B cell (primary cell): ENCODE measurements around the gene TRANK1. TPM values are rescaled to one million over a fixed set of nuclear protein-coding genes. Genes with fewer than 3 reads are reported as not detected.
A peak's percentile ranks its signal among the peaks of the same experiment; 100 is the strongest.
"Not testable (repeated sequence)": the region's sequence is repeated elsewhere in the genome, so short reads cannot be mapped to it uniquely, and the experiment has no call there.

Experiments
- ATAC-seq: fragments of 200-7000 bp; cut with Tn5 transposase; one replicate; pipeline ENCODE4 v1.10.0; 2021; ENCODE audit warnings: low read depth, mild to moderate bottlenecking, moderate number of reproducible peaks, moderate library complexity
- CTCF ChIA-PET: fragments of 350-600 bp; sonication (Branson Sonifier 250); formaldehyde crosslinking; loops from one replicate; lab custom pipeline; 2021; ENCODE audit warnings: antibody characterized with exemption, inconsistent platforms; lab: Charles Lee
- POLR2A ChIA-PET: fragments of 350-600 bp; sonication (Branson Sonifier 250); formaldehyde crosslinking; loops from one replicate; lab custom pipeline; 2021; ENCODE audit warnings: antibody characterized with exemption; lab: Charles Lee
- DNase-seq: peaks from one replicate; pipeline ENCODE4 v3.0.0; 2013
- H2AFZ ChIP-seq: 2 replicates; pipeline ENCODE4 v1.6.1; 2012; ENCODE audit warnings: mild to moderate bottlenecking, low read depth, low read length; ENCODE audit not compliant: insufficient read depth, poor library complexity, severe bottlenecking
- H3K27ac ChIP-seq, 2 donors: 1 replicate in 1 of 2; 2 replicates in 1 of 2; pipeline ENCODE4 v1.5.1; 2012 to 2013; ENCODE audit warnings: low read length in 2 of 2, mild to moderate bottlenecking in 2 of 2, moderate library complexity in 1 of 2
- H3K27me3 ChIP-seq, 4 experiments: fragments of 200-600 bp in 1 of 4; sonication (generic) in 1 of 4; replicated peaks in 1 of 4; 1 replicate in 2 of 4; 2 replicates in 2 of 4; pipeline versions ENCODE4 v1.6.1 to v1.7.0; 2013 to 2016; ENCODE audit warnings: low read length in 3 of 4, mild to moderate bottlenecking in 2 of 4, mixed read lengths in 1 of 4, moderate library complexity in 1 of 4; ENCODE audit not compliant: insufficient read depth in 4 of 4, control insufficient read depth in 3 of 4; ENCODE audit errors: control extremely low read depth in 1 of 4
- H3K36me3 ChIP-seq, 2 experiments: replicated peaks in 1 of 2; 1 replicate in 1 of 2; 2 replicates in 1 of 2; pipeline versions ENCODE4 v1.6.1 to v1.7.1; 2013; ENCODE audit warnings: low read length in 1 of 2; ENCODE audit not compliant: insufficient read depth in 2 of 2, control insufficient read depth in 1 of 2; ENCODE audit errors: control extremely low read depth in 1 of 2, extremely low read depth in 1 of 2
- H3K4me1 ChIP-seq, 2 donors: fragments of 200-600 bp in 1 of 2; sonication (generic) in 1 of 2; 1 replicate in 1 of 2; 2 replicates in 1 of 2; pipeline versions ENCODE4 v1.5.1 to v1.6.1; 2013 to 2017; ENCODE audit warnings: low read length in 2 of 2; ENCODE audit not compliant: control insufficient read depth in 2 of 2, insufficient read depth in 2 of 2
- H3K4me2 ChIP-seq: replicated peaks from 2 replicates; pipeline ENCODE3; 2012; ENCODE audit warnings: mild to moderate bottlenecking, low read depth, low read length; ENCODE audit not compliant: poor library complexity, severe bottlenecking
- H3K4me3 ChIP-seq, 5 experiments: fragments of 200-600 bp in 1 of 5; sonication (generic) in 1 of 5; 1 replicate in 3 of 5; 2 replicates in 2 of 5; pipeline versions ENCODE4 v1.5.1 to v1.7.0; 2011 to 2016; ENCODE audit warnings: low read length in 4 of 5, mild to moderate bottlenecking in 4 of 5, low read depth in 2 of 5, control low read depth in 1 of 5, moderate library complexity in 1 of 5; ENCODE audit not compliant: insufficient read depth in 1 of 5; ENCODE audit errors: control extremely low read depth in 1 of 5, extremely low read depth in 1 of 5
- H3K79me2 ChIP-seq: fragments of 200-600 bp; sonication (generic); one replicate; pipeline ENCODE4 v1.6.0; 2016; ENCODE audit warnings: low read length; ENCODE audit not compliant: control insufficient read depth, insufficient read depth
- H3K9ac ChIP-seq: fragments of 200-600 bp; sonication (generic); 2 replicates; pipeline ENCODE4 v1.6.1; 2017; ENCODE audit warnings: mild to moderate bottlenecking, low read length, moderate library complexity
- H3K9me3 ChIP-seq, 3 donors: one replicate each; pipeline versions ENCODE4 v1.6.1 to v1.7.1; 2013; ENCODE audit warnings: low read length in 2 of 3; ENCODE audit not compliant: control insufficient read depth in 2 of 3, insufficient read depth in 1 of 3; ENCODE audit errors: control extremely low read depth in 1 of 3
- H4K20me1 ChIP-seq: 2 replicates; pipeline ENCODE4 v1.6.0; 2012; ENCODE audit warnings: mild to moderate bottlenecking, low read length; ENCODE audit not compliant: insufficient read depth, control insufficient read depth, poor library complexity, severe bottlenecking
- H3K27ac Mint-ChIP-seq: one replicate; pipeline ENCODE4 v1.8.0; 2021; ENCODE audit warnings: mixed read lengths
- H3K27me3 Mint-ChIP-seq: one replicate; pipeline ENCODE4 v1.8.0; 2021; ENCODE audit warnings: mixed read lengths
- H3K4me1 Mint-ChIP-seq: one replicate; pipeline ENCODE4 v1.8.0; 2021; ENCODE audit warnings: mixed read lengths
- H3K4me3 Mint-ChIP-seq: one replicate; pipeline ENCODE4 v1.8.0; 2021; ENCODE audit warnings: mixed read lengths
- H3K9me3 Mint-ChIP-seq: one replicate; pipeline ENCODE4 v1.8.0; 2022; ENCODE audit warnings: mixed read lengths; ENCODE audit not compliant: insufficient read depth
- EZH2 ChIP-seq: IDR thresholded peaks from 2 replicates; pipeline ENCODE4 v1.6.1; 2012; ENCODE audit warnings: borderline replicate concordance, low read depth, mild to moderate bottlenecking, moderate library complexity, low read length; ENCODE audit not compliant: insufficient read depth, poor library complexity, severe bottlenecking
- WGBS: methylation state at CpG from one replicate; pipeline ENCODE4 v1.1.5; 2013; ENCODE audit warnings: missing lambda C conversion rate; ENCODE audit not compliant: insufficient coverage; 5-methylcytosine and 5-hydroxymethylcytosine counted together
- intact Hi-C: fragments of 100-400 bp; cut with micrococcal nuclease; formaldehyde crosslinking; loops from one replicate; pipeline ENCODE4 v1.10.0; 2022
- polyA plus RNA-seq: library from polyadenylated mRNA; depleted of rRNA; stranded (reverse); fragments of >200 nt; gene quantifications from 2 replicates; pipeline ENCODE4 v1.2.3, GENCODE V29; 2012
- total RNA-seq, 2 donors: library from RNA; stranded (reverse); fragments of 120-200 nt in 1 of 2; gene quantifications; 1 replicate in 1 of 2; 2 replicates in 1 of 2; pipeline versions ENCODE4 v1.2.3 to v1.2.4, GENCODE V29; 2013 to 2022
- TF ChIP-seq, protein P1 (sequence below): fragments of 200-600 bp; IDR thresholded peaks from one replicate; pipeline ENCODE4 v1.8.0; 2022; ENCODE audit warnings: antibody characterized with exemption, mild to moderate bottlenecking

The TRANK1 gene
- total and polyA plus RNA-seq, 2 donors (not counting 1 experiment from before 2014, with no cell fraction given): 20.8 to 147 TPM

DNA sequence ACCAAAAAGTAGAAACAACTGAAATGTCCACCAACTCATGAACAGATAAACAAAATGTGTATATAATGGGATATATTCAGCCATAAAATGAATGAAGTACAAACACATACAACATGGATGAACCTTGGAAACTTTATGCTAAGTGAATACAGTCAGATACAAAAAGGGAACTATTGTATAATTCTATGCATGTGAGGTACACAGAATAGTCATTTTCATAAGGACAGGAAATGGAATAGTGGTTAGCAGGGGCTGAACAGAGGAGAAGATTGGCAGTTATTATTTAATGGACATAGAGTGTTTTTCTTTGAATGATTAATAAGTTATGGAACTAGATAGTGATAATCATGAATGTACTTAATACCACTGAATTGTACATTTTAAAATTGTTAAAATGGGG, 20.0 kb upstream of the TRANK1 start:
- H3K4me2 ChIP-seq: peak overlapping the region; percentile 0
- peaks cover 19 to 24% of the 10 kb centered on the region in 2 donors for H3K4me1 ChIP-seq
- ATAC-seq: no peak
- intact Hi-C loops: no loop called here
- H3K27me3 ChIP-seq: no peaks in the 10 kb centered on the region
- H3K4me3 ChIP-seq: no peak overlapping the region
- H4K20me1 ChIP-seq: no peaks in the 10 kb centered on the region
- H3K9ac ChIP-seq: no peak overlapping the region
- peaks cover 24% of the 10 kb centered on the region for H3K4me1 Mint-ChIP-seq
- H3K27ac ChIP-seq: no peak overlapping the region
- peak overlapping the region; percentile 0 for H3K27ac Mint-ChIP-seq
- H3K9me3 ChIP-seq: no peaks in the 10 kb centered on the region
- TF ChIP-seq, protein P1, sequence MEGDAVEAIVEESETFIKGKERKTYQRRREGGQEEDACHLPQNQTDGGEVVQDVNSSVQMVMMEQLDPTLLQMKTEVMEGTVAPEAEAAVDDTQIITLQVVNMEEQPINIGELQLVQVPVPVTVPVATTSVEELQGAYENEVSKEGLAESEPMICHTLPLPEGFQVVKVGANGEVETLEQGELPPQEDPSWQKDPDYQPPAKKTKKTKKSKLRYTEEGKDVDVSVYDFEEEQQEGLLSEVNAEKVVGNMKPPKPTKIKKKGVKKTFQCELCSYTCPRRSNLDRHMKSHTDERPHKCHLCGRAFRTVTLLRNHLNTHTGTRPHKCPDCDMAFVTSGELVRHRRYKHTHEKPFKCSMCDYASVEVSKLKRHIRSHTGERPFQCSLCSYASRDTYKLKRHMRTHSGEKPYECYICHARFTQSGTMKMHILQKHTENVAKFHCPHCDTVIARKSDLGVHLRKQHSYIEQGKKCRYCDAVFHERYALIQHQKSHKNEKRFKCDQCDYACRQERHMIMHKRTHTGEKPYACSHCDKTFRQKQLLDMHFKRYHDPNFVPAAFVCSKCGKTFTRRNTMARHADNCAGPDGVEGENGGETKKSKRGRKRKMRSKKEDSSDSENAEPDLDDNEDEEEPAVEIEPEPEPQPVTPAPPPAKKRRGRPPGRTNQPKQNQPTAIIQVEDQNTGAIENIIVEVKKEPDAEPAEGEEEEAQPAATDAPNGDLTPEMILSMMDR: no peak
- TF ChIP-seq EZH2: no peak
- ChIA-PET CTCF (interaction anchor here (0.6 kb wide), 1 partner anchor 92 kb away, joined by 3 read pairs; no protein-coding TSS in a partner anchor), POLR2A (no interaction called here)
- H3K79me2 ChIP-seq: no peaks in the 10 kb centered on the region
- no peaks in the 10 kb centered on the region for H3K36me3 ChIP-seq
- no peak overlapping the region for H3K4me3 Mint-ChIP-seq
- H3K9me3 Mint-ChIP-seq: no peaks in the 10 kb centered on the region
- no peaks in the 10 kb centered on the region for H3K27me3 Mint-ChIP-seq
- H2AFZ ChIP-seq: no peak overlapping the region
- DNase-seq: peak; percentile 23

DNA sequence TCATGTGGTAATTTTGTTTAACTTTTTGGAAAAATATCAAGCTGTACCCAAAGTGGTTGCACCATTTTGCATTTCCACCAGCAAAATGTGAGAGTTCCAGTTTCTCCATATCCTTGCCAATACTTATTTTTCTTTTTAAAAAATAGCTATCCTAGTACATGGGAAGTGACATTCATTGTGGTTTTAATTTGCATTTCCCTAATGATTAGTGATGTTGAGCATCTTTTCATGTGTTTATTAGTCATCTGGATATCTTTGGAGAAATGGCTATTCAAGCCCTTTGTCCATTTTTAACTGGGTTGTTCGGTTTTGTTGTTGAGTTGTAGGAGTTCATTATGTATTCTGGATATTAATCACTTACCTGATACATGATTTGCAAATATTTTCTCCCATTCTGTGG, 19.5 kb upstream of the TRANK1 start:
- Histone ChIP-seq H3K27me3 (no peaks in the 10 kb centered on the region), H3K4me2 (no peak overlapping the region), H3K36me3 (no peaks in the 10 kb centered on the region), H4K20me1 (no peaks in the 10 kb centered on the region), H3K9ac (no peak overlapping the region), H3K4me1 (peaks cover 14 to 20% of the 10 kb centered on the region in 2 donors), H3K9me3 (no peaks in the 10 kb centered on the region), H3K79me2 (no peaks in the 10 kb centered on the region), H3K27ac (no peak overlapping the region), H3K4me3 (no peak overlapping the region), H2AFZ (no peak overlapping the region)
- Mint-ChIP-seq H3K27me3 (no peaks in the 10 kb centered on the region), H3K9me3 (no peaks in the 10 kb centered on the region), H3K4me1 (peaks cover 20% of the 10 kb centered on the region), H3K4me3 (no peak overlapping the region), H3K27ac (no peak overlapping the region)
- DNase-seq (no peak), ATAC-seq (no peak)
- POLR2A ChIA-PET: no interaction called here
- intact Hi-C loops: no loop called here
- WGBS: no CpG with 5 or more reads among the region's 1 CpG
- no peak for TF ChIP-seq EZH2
- TF ChIP-seq, protein P1: no peak
- CTCF ChIA-PET: no interaction called here

GRCh38 chr3:36963008-36963407, 18.2 kb upstream of the TRANK1 start:
- H4K20me1 ChIP-seq, H3K9ac ChIP-seq, DNase-seq, H3K79me2 ChIP-seq, ATAC-seq, H3K9me3 Mint-ChIP-seq, H2AFZ ChIP-seq, H3K4me3 Mint-ChIP-seq, H3K9me3 ChIP-seq, H3K27me3 ChIP-seq, H3K27ac Mint-ChIP-seq, intact Hi-C loops, POLR2A ChIA-PET, H3K36me3 ChIP-seq, H3K4me3 ChIP-seq, H3K4me2 ChIP-seq, H3K27me3 Mint-ChIP-seq, H3K27ac ChIP-seq: not testable (repeated sequence)
- H3K4me1 ChIP-seq: peaks cover 12 to 14% of the 10 kb centered on the region in 2 donors
- peaks cover 25% of the 10 kb centered on the region for H3K4me1 Mint-ChIP-seq
- CTCF ChIA-PET: interaction anchor here (0.9 to 1.1 kb wide), 4 partner anchors 56 to 210 kb away, joined by 3 to 5 read pairs (median 4); no protein-coding TSS in a partner anchor
- no CpG with 5 or more reads among the region's 7 CpGs for WGBS
